Heart right ventricle (tissue), 16 donors: ENCODE data around the gene TDRD6. TPM values are rescaled to one million over a fixed set of nuclear protein-coding genes. Genes with fewer than 3 reads are reported as not detected.
A peak's percentile ranks its signal among the peaks of the same experiment; 100 is the strongest.

Experiments used
- ATAC-seq, 8 donors: fragments of 200-7000 bp; cut with Tn5 transposase; one replicate each; pipeline ENCODE4 v1.9.1; 2020; ENCODE audit warnings: mild to moderate bottlenecking in 8 of 8, moderate library complexity in 8 of 8, moderate number of reproducible peaks in 1 of 8
- DNase-seq, 2 donors: peaks; one replicate each; pipeline ENCODE4 v3.0.0-alpha.2; 2020
- H3K27ac ChIP-seq, 10 donors: fragments of 200-600 bp; sonication (generic) in 2 of 10; one replicate each; pipeline versions ENCODE4 v1.5.0 to v1.8.0; 2020 to 2022; ENCODE audit warnings: mild to moderate bottlenecking in 3 of 10
- H3K27me3 ChIP-seq, 7 donors: fragments of 200-600 bp; one replicate each; pipeline ENCODE4 v1.8.0; 2021 to 2022; ENCODE audit warnings: mild to moderate bottlenecking in 2 of 7
- H3K36me3 ChIP-seq, 9 donors: fragments of 200-600 bp; sonication (generic) in 1 of 9; one replicate each; pipeline versions ENCODE4 v1.5.0 to v1.8.0; 2020 to 2022; ENCODE audit warnings: mild to moderate bottlenecking in 2 of 9
- H3K4me1 ChIP-seq, 9 donors: fragments of 200-600 bp; sonication (generic) in 1 of 9; one replicate each; pipeline versions ENCODE4 v1.5.0 to v1.8.0; 2020 to 2022; ENCODE audit warnings: mild to moderate bottlenecking in 4 of 9
- H3K4me3 ChIP-seq, 10 donors: fragments of 200-600 bp; sonication (generic) in 2 of 10; one replicate each; pipeline versions ENCODE4 v1.5.0 to v1.8.0; 2020 to 2022; ENCODE audit warnings: mild to moderate bottlenecking in 7 of 10, moderate library complexity in 2 of 10
- H3K9me3 ChIP-seq, 11 donors: fragments of 200-600 bp in 10 of 11; sonication (generic) in 2 of 11; one replicate each; pipeline versions ENCODE4 v1.5.0 to v1.8.0; 2013 to 2022; ENCODE audit warnings: mild to moderate bottlenecking in 2 of 11, control low read depth in 1 of 11, moderate library complexity in 1 of 11
- WGBS, 2 donors: extraction: QIAGEN DNeasy Blood & Tissue Kit; methylation state at CpG; one replicate each; pipeline ENCODE4 v1.1.7; 2013; ENCODE audit warnings: inconsistent platforms in 1 of 2; 5-methylcytosine and 5-hydroxymethylcytosine counted together
- intact Hi-C, 10 donors: fragments of 100-400 bp; cut with DNase I; formaldehyde crosslinking; loops; one replicate each; pipeline versions ENCODE4 v1.11.1 to v1.14.2; 2022
- polyA plus RNA-seq, 2 donors: library from polyadenylated mRNA; stranded (reverse); fragments of 200-250 nt; gene quantifications; one replicate each; pipeline ENCODE4 v1.2.3, GENCODE V29; 2013
- total RNA-seq, 10 donors: library from RNA; stranded (reverse); fragmentation: NEBNext Ultra II Directional in 3 of 10; extraction: Animal tissue kit (Norgen Biotek cat#: 25700) in 3 of 10; gene quantifications; one replicate each; pipeline versions ENCODE4 v1.2.1 to v1.2.4, GENCODE V29; 2021 to 2023
- TF ChIP-seq, protein P1 (sequence below), 9 donors: fragments of 200-600 bp; sonication (generic) in 2 of 9; IDR thresholded peaks; one replicate each; pipeline versions ENCODE4 v1.5.0 to v1.8.0; 2021 to 2022; ENCODE audit warnings: antibody characterized with exemption in 9 of 9, mild to moderate bottlenecking in 5 of 9, moderate library complexity in 1 of 9
- donor health status: Arrhythmogenic right ventricular cardiomyopathy.
- donor health status: ischemic (EF 13 %, LVEDD 7.1; RV severe dilation, severe dysfunction).
- donor health status: healthy with polysubstance abuse.
- donor health status: DM: no; HTN: yes; CAD: no.
- donor health status: DM: no; HTN: no; CAD: no.
- donor health status: ischemic (EF 25% LVEDD 6.9; RV normal size, moderate dysfunction).
- donor health status: ischemic (EF 25% LVEDD 5.7; RV mildly dilated, moderate dysfunction).
- donor health status: healthy.
- donor health status: DM: yes; HTN: yes; CAD: no.
- donor health status: Ischemic cardiomyopathy.
- donor health status: ischemic (EF 35%, LVEDD 5.7; RV mildly dilated, moderate dysfunction).
- donor health status: nonischemic (EF 11% LVEDD 7.7; RV severe dilation, severe dysfunction).
- donor health status: DM: yes; HTN: yes; CAD: no.
- donor health status: PGD.
- donor health status: ischemic (EF 29% LVEDD 5.4; RV normal size, mild dysfunction).
- donor health status: nonischemic (EF 23%, LVEDD 6.1; RV moderate dilation, normal function).

Gene TDRD6
- total and polyA plus RNA-seq, 12 donors, result 0.10 to 1.4 (median 0.54) TPM

DNA sequence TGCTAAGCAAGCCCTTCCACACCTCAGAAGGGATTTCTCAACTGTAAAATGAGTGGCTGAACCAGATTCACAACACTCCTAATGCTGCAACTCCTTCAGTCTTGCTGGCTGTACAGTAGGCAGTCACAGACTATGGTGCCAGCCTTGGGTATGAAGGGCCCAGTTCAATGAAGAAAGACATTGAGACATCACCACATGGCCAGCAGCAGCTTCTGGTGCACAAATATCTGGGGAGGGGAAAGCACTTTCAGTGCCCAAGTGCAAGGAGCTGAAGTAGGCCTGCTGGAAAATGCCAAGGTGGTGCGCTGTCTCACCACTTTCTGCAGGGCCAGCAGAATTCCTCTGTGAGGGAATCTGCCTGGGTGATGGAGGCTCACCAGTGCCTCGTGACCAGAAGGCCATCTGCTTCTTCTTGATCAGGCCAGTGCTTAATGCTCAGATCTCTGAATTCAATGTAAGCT is 45.7 kb downstream of the TDRD6 start:
- intact Hi-C loops, result no loop called here
- 90 to 100% methylated on average over 2 of the region's 2 CpGs for WGBS, 2 donors
- peaks cover 0 to 16% (median 9%) of the 10 kb centered on the region in 9 donors for H3K4me1 ChIP-seq
- no peaks in the 10 kb centered on the region for H3K9me3 ChIP-seq
- TF ChIP-seq, protein P1, sequence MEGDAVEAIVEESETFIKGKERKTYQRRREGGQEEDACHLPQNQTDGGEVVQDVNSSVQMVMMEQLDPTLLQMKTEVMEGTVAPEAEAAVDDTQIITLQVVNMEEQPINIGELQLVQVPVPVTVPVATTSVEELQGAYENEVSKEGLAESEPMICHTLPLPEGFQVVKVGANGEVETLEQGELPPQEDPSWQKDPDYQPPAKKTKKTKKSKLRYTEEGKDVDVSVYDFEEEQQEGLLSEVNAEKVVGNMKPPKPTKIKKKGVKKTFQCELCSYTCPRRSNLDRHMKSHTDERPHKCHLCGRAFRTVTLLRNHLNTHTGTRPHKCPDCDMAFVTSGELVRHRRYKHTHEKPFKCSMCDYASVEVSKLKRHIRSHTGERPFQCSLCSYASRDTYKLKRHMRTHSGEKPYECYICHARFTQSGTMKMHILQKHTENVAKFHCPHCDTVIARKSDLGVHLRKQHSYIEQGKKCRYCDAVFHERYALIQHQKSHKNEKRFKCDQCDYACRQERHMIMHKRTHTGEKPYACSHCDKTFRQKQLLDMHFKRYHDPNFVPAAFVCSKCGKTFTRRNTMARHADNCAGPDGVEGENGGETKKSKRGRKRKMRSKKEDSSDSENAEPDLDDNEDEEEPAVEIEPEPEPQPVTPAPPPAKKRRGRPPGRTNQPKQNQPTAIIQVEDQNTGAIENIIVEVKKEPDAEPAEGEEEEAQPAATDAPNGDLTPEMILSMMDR (IDR thresholded peaks at IDR 0.05), result no peak
- ATAC-seq (no peak), DNase-seq (no peak)
- H3K36me3 ChIP-seq, result no peaks in the 10 kb centered on the region
- no peak overlapping the region for H3K4me3 ChIP-seq
- peaks cover 0 to 53% (median 36%) of the 10 kb centered on the region in 7 donors for H3K27me3 ChIP-seq
- peak overlapping the region in 1 of 10 donors; percentile 17 for H3K27ac ChIP-seq

DNA sequence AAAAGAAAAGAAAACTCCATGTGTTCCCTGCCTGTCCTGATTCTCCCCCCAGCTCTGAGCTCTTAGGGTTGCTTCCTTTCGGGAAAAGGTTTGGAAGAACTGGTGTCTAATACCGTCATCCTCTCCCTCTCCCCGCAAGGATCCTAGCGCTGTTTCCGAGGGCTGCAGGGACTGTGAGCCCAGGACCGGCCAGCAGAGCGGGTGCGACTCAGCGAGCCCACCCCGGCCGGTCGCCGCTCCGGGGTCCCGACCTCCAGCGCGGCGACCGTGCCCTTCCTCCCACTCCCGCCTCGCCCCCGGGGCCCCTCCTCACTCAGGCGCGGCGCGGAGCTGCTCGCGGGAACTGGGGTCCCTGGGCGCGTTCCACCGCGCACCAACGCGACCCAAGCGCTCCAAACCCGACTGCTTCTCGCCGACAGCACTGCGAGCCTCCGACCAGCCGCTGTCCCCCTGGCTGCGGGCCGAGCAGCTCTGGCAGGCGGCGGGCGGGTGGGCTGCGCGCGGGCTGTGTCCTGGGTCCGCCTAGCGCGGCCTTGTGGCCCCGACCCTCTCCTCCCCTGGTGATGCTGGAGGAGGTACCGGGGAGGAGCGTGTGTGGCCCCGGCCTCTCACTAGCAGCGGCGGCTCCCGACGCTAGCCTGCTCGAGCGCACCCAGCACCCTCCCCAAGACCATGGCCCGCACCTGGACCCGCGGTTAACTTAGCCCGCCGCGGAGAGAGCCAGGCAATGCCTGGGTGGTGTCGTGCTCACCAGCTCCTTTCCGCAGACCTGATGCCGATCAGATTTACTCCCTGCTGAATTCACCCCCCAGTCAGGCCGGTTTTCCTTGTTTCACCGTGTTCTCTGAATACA is 47.4 kb downstream of the TDRD6 start, which contains the start of gene PLA2G7:
PLA2G7 (minus strand) TSS at position 509 of the 853 bp plus-strand sequence. CDS start 12,484 bp downstream, outside the sequence.
- H3K4me3 ChIP-seq, result peak within 1 kb of the TSS; percentile 46 to 65 (median 63)
- DNase-seq, result peak in 1 of 2 donors; percentile 18
- no peaks in the 10 kb centered on the region for H3K9me3 ChIP-seq
- ATAC-seq, result peak; percentile 57 to 81 (median 64)
- H3K4me1 ChIP-seq, result peaks cover 0 to 16% (median 9%) of the 10 kb centered on the region in 9 donors
- H3K27me3 ChIP-seq, result peaks cover 0 to 61% (median 39%) of the 10 kb centered on the region in 7 donors
- peak within 1 kb of the TSS in 2 of 10 donors; percentile 1 to 72 for H3K27ac ChIP-seq
- intact Hi-C loops, result no loop called here
- 0 to 1% methylated on average over 69 to 73 of the region's 73 CpGs for WGBS, 2 donors
- TF ChIP-seq, protein P1 (IDR thresholded peaks at IDR 0.05), result no peak
- H3K36me3 ChIP-seq, result no peaks in the 10 kb centered on the region

DNA sequence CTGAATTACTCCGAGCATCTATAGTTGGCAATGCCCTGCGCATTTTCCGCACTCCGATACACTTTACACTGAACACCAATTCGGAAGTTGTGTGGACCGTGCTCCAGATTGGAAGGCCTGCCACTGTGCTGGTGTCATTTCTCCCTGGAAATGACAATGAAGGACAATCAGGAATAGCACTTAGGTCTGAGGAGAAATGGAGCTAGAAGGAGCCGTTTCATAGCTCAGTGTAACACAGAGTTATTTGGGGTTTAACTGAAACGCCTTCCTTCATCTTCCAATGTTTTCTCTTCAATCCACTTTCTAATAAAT is 48.0 kb downstream of the TDRD6 start:
- Histone ChIP-seq H3K9me3 (no peaks in the 10 kb centered on the region), H3K4me1 (peaks cover 0 to 16% (median 9%) of the 10 kb centered on the region in 9 donors), H3K27ac (peak overlapping the region in 1 of 10 donors; percentile 72), H3K36me3 (no peaks in the 10 kb centered on the region), H3K27me3 (peaks cover 0 to 61% (median 39%) of the 10 kb centered on the region in 7 donors), H3K4me3 (peak overlapping the region; percentile 46 to 65 (median 63))
- ATAC-seq (peak in 1 of 8 donors; percentile 6), DNase-seq (no peak)
- intact Hi-C loops, result no loop called here
- WGBS, 2 donors, result 30 to 31% methylated on average over 8 of the region's 8 CpGs
- TF ChIP-seq, protein P1 (IDR thresholded peaks at IDR 0.05), result no peak

DNA sequence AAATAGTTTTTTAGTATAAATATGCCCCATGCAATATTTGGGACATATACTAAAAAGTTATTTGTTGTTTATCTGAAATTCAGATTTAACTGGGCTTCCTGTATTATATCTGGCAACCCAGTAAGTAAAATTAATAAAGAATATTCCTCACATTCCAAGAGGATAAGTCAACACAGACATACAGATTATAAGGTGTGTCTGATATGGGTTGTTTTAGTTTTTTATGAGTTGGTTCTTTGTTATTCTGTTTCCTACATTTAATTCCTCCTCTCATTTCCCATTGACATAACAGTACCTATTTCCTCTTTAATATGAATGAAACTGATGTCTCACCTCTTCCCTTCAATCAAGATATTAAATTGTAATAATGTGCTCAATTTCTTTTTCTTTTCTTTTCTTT is 49.2 kb downstream of the TDRD6 start:
- TF ChIP-seq, protein P1 (IDR thresholded peaks at IDR 0.05), result no peak
- Histone ChIP-seq H3K27ac (no peak overlapping the region), H3K9me3 (no peaks in the 10 kb centered on the region), H3K27me3 (peaks cover 0 to 61% (median 39%) of the 10 kb centered on the region in 7 donors), H3K4me3 (no peak overlapping the region), H3K4me1 (peaks cover 0 to 16% (median 9%) of the 10 kb centered on the region in 9 donors), H3K36me3 (no peaks in the 10 kb centered on the region)
- ATAC-seq (no peak), DNase-seq (no peak)
- intact Hi-C loops, result no loop called here
